Jurkat, Clone E6-1 (cell line): ENCODE measurements around the gene THBS2. TPM values are rescaled to one million over a fixed set of nuclear protein-coding genes. Genes with fewer than 3 reads are reported as not detected.
"Not testable (repeated sequence)": the region's sequence is repeated elsewhere in the genome, so short reads cannot be mapped to it uniquely, and the experiment has no call there.

Source experiments
- DNase-seq: peaks from one replicate; pipeline ENCODE4 v3.0.0-alpha.2; 2011; ENCODE audit warnings: low read depth, low spot score
- H3K4me3 ChIP-seq: 2 replicates; pipeline ENCODE4 v1.5.1; 2011; ENCODE audit warnings: mild to moderate bottlenecking, low read length, control low read depth, moderate library complexity
- polyA plus RNA-seq: library from polyadenylated mRNA; unstranded; fragments of >200 nt; gene quantifications from one replicate; pipeline ENCODE4 v1.2.1, GENCODE V29; 2012; ENCODE audit warnings: missing spikeins; ENCODE audit not compliant: insufficient read length, insufficient read depth

The THBS2 gene
- polyA plus RNA-seq, result not detected

- H3K4me3 ChIP-seq, result no peak within 1 kb of the TSS
- DNase-seq, result no peak
These were observed at the start of gene THBS2 for GRCh38 chr6:169253337-169254238. Gene THBS2, minus strand, starts transcription at chr6:169253846. Its CDS starts 3,062 bp downstream, at chr6:169250784.

GRCh38 chr6:169302716-169303115 lies 49.1 kb upstream of the THBS2 start:
- H3K4me3 ChIP-seq, result no peak overlapping the region
- no peak for DNase-seq

GRCh38 chr6:169302255-169302654 lies 48.6 kb upstream of the THBS2 start:
- no peak overlapping the region for H3K4me3 ChIP-seq
- no peak for DNase-seq

- DNase-seq, result no peak
- no peak overlapping the region for H3K4me3 ChIP-seq
These were observed 47.3 kb upstream of the THBS2 start for GRCh38 chr6:169300916-169301315.

- DNase-seq, H3K4me3 ChIP-seq: not testable (repeated sequence)
These were observed 45.0 kb upstream of the THBS2 start for GRCh38 chr6:169298626-169299025.

- H3K4me3 ChIP-seq, result no peak overlapping the region
- no peak for DNase-seq
These were observed 43.0 kb upstream of the THBS2 start for GRCh38 chr6:169296622-169297021.

GRCh38 chr6:169296170-169296569 lies 42.5 kb upstream of the THBS2 start:
- no peak overlapping the region for H3K4me3 ChIP-seq
- no peak for DNase-seq

- DNase-seq, result no peak
- no peak overlapping the region for H3K4me3 ChIP-seq
These were observed 39.5 kb upstream of the THBS2 start for GRCh38 chr6:169293196-169293595.

GRCh38 chr6:169292338-169293124 lies 38.9 kb upstream of the THBS2 start:
- no peak overlapping the region for H3K4me3 ChIP-seq
- no peak for DNase-seq

- no peak for DNase-seq
- H3K4me3 ChIP-seq, result no peak overlapping the region
These were observed 38.1 kb upstream of the THBS2 start for GRCh38 chr6:169291646-169292337.

- no peak for DNase-seq
- H3K4me3 ChIP-seq, result no peak overlapping the region
These were observed 37.5 kb upstream of the THBS2 start for GRCh38 chr6:169291148-169291547.

- no peak for DNase-seq
- no peak overlapping the region for H3K4me3 ChIP-seq
These were observed 36.1 kb upstream of the THBS2 start for GRCh38 chr6:169289619-169290339.

- H3K4me3 ChIP-seq, result no peak overlapping the region
- no peak for DNase-seq
These were observed 35.6 kb upstream of the THBS2 start for GRCh38 chr6:169289257-169289618.

- H3K4me3 ChIP-seq, result no peak overlapping the region
- DNase-seq, result no peak
These were observed 34.9 kb upstream of the THBS2 start for GRCh38 chr6:169288591-169288990.

GRCh38 chr6:169287675-169288074 lies 34.0 kb upstream of the THBS2 start:
- DNase-seq, result no peak
- no peak overlapping the region for H3K4me3 ChIP-seq

GRCh38 chr6:169286961-169287360 lies 33.3 kb upstream of the THBS2 start:
- H3K4me3 ChIP-seq, result no peak overlapping the region
- DNase-seq, result no peak

- H3K4me3 ChIP-seq, result no peak overlapping the region
- no peak for DNase-seq
These were observed 31.5 kb upstream of the THBS2 start for GRCh38 chr6:169285165-169285564.

- no peak for DNase-seq
- no peak overlapping the region for H3K4me3 ChIP-seq
These were observed 30.3 kb upstream of the THBS2 start for GRCh38 chr6:169283924-169284323.

GRCh38 chr6:169282043-169282442 lies 28.4 kb upstream of the THBS2 start:
- H3K4me3 ChIP-seq, result no peak overlapping the region
- DNase-seq, result no peak
